Ascending aorta (tissue), 2 donors: ENCODE measurements around the gene AS3MT. TPM values are rescaled to one million over a fixed set of nuclear protein-coding genes. Genes with fewer than 3 reads are reported as not detected.

Experiments
- DNase-seq, 2 donors: peaks; one replicate each; pipeline ENCODE4 v3.0.0-alpha.2; 2019; ENCODE audit warnings: low spot score in 2 of 2
- H3K27ac ChIP-seq, 2 donors: fragments of 200-600 bp; sonication (generic); one replicate each; pipeline ENCODE4 v1.5.1; 2016 to 2017; ENCODE audit warnings: mild to moderate bottlenecking in 1 of 2
- H3K27me3 ChIP-seq: fragments of 200-600 bp; sonication (generic); one replicate; pipeline ENCODE4 v1.5.1; 2017
- H3K36me3 ChIP-seq, 2 donors: fragments of 200-600 bp; sonication (generic); one replicate each; pipeline ENCODE4 v1.5.1; 2016
- H3K4me1 ChIP-seq, 2 donors: fragments of 200-600 bp; sonication (generic); one replicate each; pipeline ENCODE4 v1.5.1; 2016 to 2017; ENCODE audit warnings: mild to moderate bottlenecking in 1 of 2
- H3K4me3 ChIP-seq, 2 donors: fragments of 200-600 bp; sonication (generic); one replicate each; pipeline ENCODE4 v1.5.1; 2016 to 2017; ENCODE audit warnings: mild to moderate bottlenecking in 1 of 2
- H3K9me3 ChIP-seq, 2 donors: fragments of 200-600 bp; sonication (generic); one replicate each; pipeline ENCODE4 v1.5.1; 2016
- intact Hi-C: fragments of 100-400 bp; cut with DNase I; formaldehyde crosslinking; loops from one replicate; pipeline ENCODE4 v1.15.1; 2023
- total RNA-seq: library from RNA; depleted of rRNA; stranded (reverse); fragments of >200 nt; gene quantifications from one replicate; pipeline ENCODE4 v1.1.0, GENCODE V29; 2016
- TF ChIP-seq, protein P1 (sequence below), 3 experiments: fragments of 200-600 bp in 2 of 3; fragments of 450-650 bp in 1 of 3; sonication (generic) in 2 of 3; IDR thresholded peaks; one replicate each; pipeline ENCODE4 v1.5.1; 2016 to 2019; ENCODE audit warnings: antibody characterized with exemption in 3 of 3, mild to moderate bottlenecking in 1 of 3, moderate library complexity in 1 of 3

Gene AS3MT
- total RNA-seq, 1 donor from 2014 or later = 1.4 TPM

DNA sequence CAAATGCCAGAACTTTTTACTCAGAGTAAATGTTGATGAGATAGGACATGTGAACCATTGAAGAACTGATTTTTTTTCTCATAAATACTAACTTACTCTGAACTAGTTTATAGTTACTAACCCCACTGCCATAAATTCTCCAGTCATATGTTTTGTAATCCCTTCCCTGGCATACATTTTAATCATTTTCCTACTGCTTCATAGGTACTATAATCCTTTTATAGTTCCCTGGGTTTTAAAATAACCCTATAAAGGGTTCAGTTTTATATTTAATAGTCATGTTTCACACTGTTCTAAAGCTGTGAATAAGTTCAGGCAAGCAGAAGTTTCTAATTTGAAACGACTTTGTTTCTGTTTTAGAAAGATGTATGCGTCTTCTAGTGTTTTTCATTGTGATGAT, 77.7 kb downstream of the AS3MT start:
- peaks cover 0 to 6% of the 10 kb centered on the region in 2 donors for H3K4me1 ChIP-seq
- no peaks in the 10 kb centered on the region for H3K36me3 ChIP-seq
- intact Hi-C loops = no loop called here
- no peak overlapping the region for H3K27ac ChIP-seq
- no peaks in the 10 kb centered on the region for H3K27me3 ChIP-seq
- TF ChIP-seq, protein P1, sequence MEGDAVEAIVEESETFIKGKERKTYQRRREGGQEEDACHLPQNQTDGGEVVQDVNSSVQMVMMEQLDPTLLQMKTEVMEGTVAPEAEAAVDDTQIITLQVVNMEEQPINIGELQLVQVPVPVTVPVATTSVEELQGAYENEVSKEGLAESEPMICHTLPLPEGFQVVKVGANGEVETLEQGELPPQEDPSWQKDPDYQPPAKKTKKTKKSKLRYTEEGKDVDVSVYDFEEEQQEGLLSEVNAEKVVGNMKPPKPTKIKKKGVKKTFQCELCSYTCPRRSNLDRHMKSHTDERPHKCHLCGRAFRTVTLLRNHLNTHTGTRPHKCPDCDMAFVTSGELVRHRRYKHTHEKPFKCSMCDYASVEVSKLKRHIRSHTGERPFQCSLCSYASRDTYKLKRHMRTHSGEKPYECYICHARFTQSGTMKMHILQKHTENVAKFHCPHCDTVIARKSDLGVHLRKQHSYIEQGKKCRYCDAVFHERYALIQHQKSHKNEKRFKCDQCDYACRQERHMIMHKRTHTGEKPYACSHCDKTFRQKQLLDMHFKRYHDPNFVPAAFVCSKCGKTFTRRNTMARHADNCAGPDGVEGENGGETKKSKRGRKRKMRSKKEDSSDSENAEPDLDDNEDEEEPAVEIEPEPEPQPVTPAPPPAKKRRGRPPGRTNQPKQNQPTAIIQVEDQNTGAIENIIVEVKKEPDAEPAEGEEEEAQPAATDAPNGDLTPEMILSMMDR (IDR thresholded peaks at IDR 0.05) = no peak
- DNase-seq = no peak
- no peak overlapping the region for H3K4me3 ChIP-seq
- no peaks in the 10 kb centered on the region for H3K9me3 ChIP-seq

- intact Hi-C loops = no loop called here
- Histone ChIP-seq H3K36me3 (no peaks in the 10 kb centered on the region), H3K4me1 (peaks cover 0 to 6% of the 10 kb centered on the region in 2 donors), H3K27ac (no peak overlapping the region), H3K27me3 (no peaks in the 10 kb centered on the region), H3K9me3 (no peaks in the 10 kb centered on the region), H3K4me3 (no peak overlapping the region)
- DNase-seq = no peak
- TF ChIP-seq, protein P1 (IDR thresholded peaks at IDR 0.05) = no peak
Measured at GRCh38 chr10:102948176-102948575, 78.9 kb downstream of the AS3MT start.

DNA sequence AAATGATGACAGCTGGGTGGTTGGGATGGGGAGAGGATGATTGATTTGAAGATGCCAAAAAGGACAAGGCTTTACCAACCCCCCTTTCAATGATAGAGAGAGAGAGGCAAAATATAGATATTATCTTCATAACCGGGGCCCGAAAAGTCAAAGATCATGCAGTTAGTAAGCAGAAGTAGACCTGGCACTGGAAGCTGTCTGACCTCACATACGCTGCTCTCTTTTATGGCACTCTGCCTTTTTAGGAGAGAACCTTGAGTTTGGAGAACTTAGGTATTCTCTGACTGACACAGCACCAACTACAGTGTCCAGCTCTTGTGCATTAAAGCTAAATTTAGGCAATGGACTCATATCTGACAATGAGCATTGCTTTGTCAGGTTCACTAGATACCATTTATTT, 79.5 kb downstream of the AS3MT start:
- H3K27me3 ChIP-seq = no peaks in the 10 kb centered on the region
- TF ChIP-seq, protein P1 (IDR thresholded peaks at IDR 0.05) = no peak
- no peak overlapping the region for H3K27ac ChIP-seq
- H3K36me3 ChIP-seq = no peaks in the 10 kb centered on the region
- H3K4me3 ChIP-seq = no peak overlapping the region
- peaks cover 0 to 6% of the 10 kb centered on the region in 2 donors for H3K4me1 ChIP-seq
- H3K9me3 ChIP-seq = no peaks in the 10 kb centered on the region
- intact Hi-C loops = no loop called here
- DNase-seq = no peak

DNA sequence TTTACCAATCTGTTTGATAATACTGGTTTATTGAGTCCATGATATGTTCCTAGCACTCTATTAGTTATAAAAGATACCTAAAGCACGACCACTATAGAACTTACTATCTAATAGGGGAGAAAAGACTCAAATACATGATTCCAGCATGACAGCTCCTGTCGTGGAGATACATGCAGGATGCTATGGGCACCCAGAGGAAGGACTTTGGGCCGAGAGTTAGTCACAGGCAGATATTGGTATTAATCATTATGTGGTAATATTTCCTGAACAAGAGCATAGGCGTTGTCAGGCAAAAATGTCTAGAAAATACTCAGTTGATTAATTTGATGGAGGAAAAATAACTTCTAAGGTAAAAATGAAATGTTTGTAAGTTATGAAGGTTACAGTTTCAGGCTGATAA, 80.6 kb downstream of the AS3MT start:
- TF ChIP-seq, protein P1 (IDR thresholded peaks at IDR 0.05) = no peak
- intact Hi-C loops = no loop called here
- Histone ChIP-seq H3K4me3 (no peak overlapping the region), H3K27ac (no peak overlapping the region), H3K36me3 (no peaks in the 10 kb centered on the region), H3K27me3 (no peaks in the 10 kb centered on the region), H3K4me1 (peaks cover 0 to 6% of the 10 kb centered on the region in 2 donors), H3K9me3 (no peaks in the 10 kb centered on the region)
- DNase-seq = no peak

DNA sequence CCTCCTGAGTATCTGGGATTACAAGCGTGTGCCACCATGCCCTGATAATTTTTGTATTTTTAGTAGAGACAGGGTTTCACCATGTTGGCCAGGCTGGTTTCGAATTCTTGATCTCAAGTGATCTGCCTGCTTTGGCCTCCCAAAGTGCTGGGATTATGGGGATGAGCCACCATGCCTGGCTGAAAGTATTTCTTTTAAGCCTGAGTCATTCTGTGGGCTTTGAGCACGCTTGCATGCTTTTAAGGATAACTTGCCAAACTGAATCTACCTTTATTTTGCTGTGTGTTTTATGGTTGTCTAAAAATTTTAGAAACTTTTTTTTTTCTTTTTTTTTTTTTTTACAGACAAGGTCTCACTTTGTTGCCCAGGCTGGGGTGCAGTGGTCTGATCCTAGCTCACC, 82.0 kb downstream of the AS3MT start:
- TF ChIP-seq, protein P1 (IDR thresholded peaks at IDR 0.05) = no peak
- intact Hi-C loops = no loop called here

More for the DNA sequence above, 82.0 kb downstream of the AS3MT start:
- Histone ChIP-seq H3K4me3 (no peak overlapping the region), H3K27ac (no peak overlapping the region), H3K27me3 (no peaks in the 10 kb centered on the region), H3K4me1 (peaks cover 0 to 3% of the 10 kb centered on the region in 2 donors), H3K9me3 (no peaks in the 10 kb centered on the region), H3K36me3 (no peaks in the 10 kb centered on the region)
- no peak for DNase-seq

Other genes starting within 250 kb of the AS3MT start
- gene TRIM8, start 225.0 kb upstream of the AS3MT start, total RNA-seq = 216 TPM
- 2.0 TPM for gene ARL3, start 155.1 kb upstream of the AS3MT start, total RNA-seq
- 2.1 TPM for gene SFXN2, start 154.8 kb upstream of the AS3MT start, total RNA-seq
- 107 TPM for gene WBP1L, start 125.5 kb upstream of the AS3MT start, total RNA-seq
- 116 TPM for gene CYP17A1, start 32.1 kb upstream of the AS3MT start, total RNA-seq
- 57.2 TPM for gene BORCS7, start 15.2 kb upstream of the AS3MT start, total RNA-seq
- 18.7 TPM for gene CNNM2, start 48.8 kb downstream of the AS3MT start, total RNA-seq